Measurements from ENCODE around the gene IL1B. TPM values are rescaled to one million over a fixed set of nuclear protein-coding genes. Genes with fewer than 3 reads are reported as not detected.

The IL1B gene
- total and polyA plus RNA-seq, 2 experiments from 2014 or later: 0.86 to 2.2 TPM

DNA sequence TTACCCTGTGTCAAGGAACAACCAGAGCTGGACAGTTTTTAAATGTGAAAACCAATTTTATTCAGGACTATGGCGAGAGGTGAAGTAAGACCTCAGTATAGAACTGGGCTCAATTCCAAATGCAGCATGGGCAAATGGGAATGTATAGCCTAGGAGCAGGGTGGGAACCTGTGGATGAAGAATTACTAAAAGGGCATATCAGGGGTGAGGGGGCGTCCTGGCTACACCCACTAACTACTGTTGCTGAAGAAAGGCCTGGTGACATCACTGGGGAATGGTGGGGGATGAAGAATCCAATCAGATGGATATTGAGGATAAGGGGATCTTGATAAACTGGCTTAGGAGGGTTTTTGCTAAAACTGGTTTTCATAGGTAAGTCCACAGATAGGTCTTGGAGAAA, 47.1 kb upstream of the IL1B start:
- no peaks in the 10 kb centered on the region for H3K9me2 ChIP-seq (ENCODE audit: insufficient read depth)
- H3K4me3 ChIP-seq: no peak overlapping the region
- peaks cover 24% of the 10 kb centered on the region for H3F3A ChIP-seq (ENCODE audit: insufficient read depth)
- H3K4me1 ChIP-seq (ENCODE audit: insufficient read depth): peaks cover 35% of the 10 kb centered on the region
- no peaks in the 10 kb centered on the region for H3K9me3 ChIP-seq (ENCODE audit: low read depth)
- no peak overlapping the region for H3K9ac ChIP-seq
- H3K36me3 ChIP-seq (ENCODE audit: low read depth): no peaks in the 10 kb centered on the region
- no peak for TF ChIP-seq EZH2phosphoT487 (IDR thresholded peaks at IDR 0.05; ENCODE audit: insufficient read depth, low read depth)
- no peak for TF ChIP-seq EZH2 (IDR thresholded peaks at IDR 0.05; ENCODE audit: insufficient read depth, poor library complexity, severe bottlenecking)
- 58 to 60% methylated on average over 2 of the region's 2 CpGs for WGBS, 2 experiments (ENCODE audit: low coverage in 1 of 2, low lambda C conversion rate in 2 of 2, missing lambda C conversion rate in 2 of 2)
- no peaks in the 10 kb centered on the region for H4K20me1 ChIP-seq (ENCODE audit: insufficient read depth)
- no peaks in the 10 kb centered on the region for H3K27me3 ChIP-seq (replicated peaks; ENCODE audit: insufficient read depth)
- DNase-seq: no peak
- no peak overlapping the region for H2AFZ ChIP-seq
- no peaks in the 10 kb centered on the region for H3K79me2 ChIP-seq (ENCODE audit: insufficient read depth)
- in situ Hi-C loops (cut with MboI): no loop called here
- no peak overlapping the region for H3K27ac ChIP-seq
- no peak overlapping the region for H3K4me2 ChIP-seq (ENCODE audit: unreplicated experiment)

DNA sequence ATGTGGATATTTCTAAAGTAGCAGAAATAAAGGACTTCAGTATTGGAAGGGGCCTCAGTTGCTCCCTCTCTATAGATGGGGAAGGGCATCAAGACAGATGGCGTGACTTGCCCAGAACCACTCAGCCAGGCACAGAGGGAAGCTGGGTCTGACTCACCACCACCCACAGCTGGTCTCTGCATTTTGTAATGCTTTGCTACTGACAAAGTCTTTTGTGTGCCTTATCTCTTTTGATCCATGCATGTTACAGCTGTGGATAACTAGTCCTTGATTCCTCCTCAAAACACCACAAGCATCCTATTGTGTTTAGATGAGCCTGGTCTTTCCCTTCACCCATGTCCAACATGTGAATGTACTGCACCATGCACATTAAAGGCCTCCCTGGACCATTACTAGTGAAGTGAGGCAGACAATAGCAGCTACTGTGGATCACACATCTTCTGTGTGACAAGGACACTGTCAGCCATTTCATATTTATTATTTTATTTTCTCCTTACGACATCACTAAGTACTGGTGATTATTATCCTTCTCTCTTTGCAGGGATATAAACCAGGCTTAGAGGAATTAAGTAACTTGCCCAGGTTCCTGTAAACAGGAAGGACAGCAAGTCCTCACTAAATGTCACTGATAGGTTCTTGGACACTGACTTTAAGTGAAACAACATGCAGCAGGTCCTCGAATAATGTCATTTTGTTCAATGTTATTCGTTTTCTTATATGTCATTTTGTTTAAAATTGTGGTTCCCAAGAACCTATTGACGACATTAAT, 44.8 kb upstream of the IL1B start:
- Histone ChIP-seq H3K27ac (peak overlapping the region; percentile 60), H3F3A (ENCODE audit: insufficient read depth) (peaks cover 34% of the 10 kb centered on the region), H3K9me3 (ENCODE audit: low read depth) (no peaks in the 10 kb centered on the region), H3K4me3 (no peak overlapping the region), H3K27me3 (replicated peaks; ENCODE audit: insufficient read depth) (no peaks in the 10 kb centered on the region), H3K36me3 (ENCODE audit: low read depth) (no peaks in the 10 kb centered on the region), H3K79me2 (ENCODE audit: insufficient read depth) (no peaks in the 10 kb centered on the region), H2AFZ (peak overlapping the region; percentile 33; the same call in 1 of the 2 replicates), H3K4me2 (ENCODE audit: unreplicated experiment) (peak overlapping the region; percentile 46), H3K4me1 (ENCODE audit: insufficient read depth) (peaks cover 48% of the 10 kb centered on the region), H4K20me1 (ENCODE audit: insufficient read depth) (no peaks in the 10 kb centered on the region), H3K9me2 (ENCODE audit: insufficient read depth) (no peaks in the 10 kb centered on the region), H3K9ac (no peak overlapping the region)
- TF ChIP-seq EZH2phosphoT487 (IDR thresholded peaks at IDR 0.05; ENCODE audit: insufficient read depth, low read depth): no peak
- DNase-seq: peak; percentile 83
- in situ Hi-C loops (cut with MboI): no loop called here
- 65 to 73% methylated on average over 5 of the region's 5 CpGs for WGBS, 2 experiments (ENCODE audit: low coverage in 1 of 2, low lambda C conversion rate in 2 of 2, missing lambda C conversion rate in 2 of 2)

DNA sequence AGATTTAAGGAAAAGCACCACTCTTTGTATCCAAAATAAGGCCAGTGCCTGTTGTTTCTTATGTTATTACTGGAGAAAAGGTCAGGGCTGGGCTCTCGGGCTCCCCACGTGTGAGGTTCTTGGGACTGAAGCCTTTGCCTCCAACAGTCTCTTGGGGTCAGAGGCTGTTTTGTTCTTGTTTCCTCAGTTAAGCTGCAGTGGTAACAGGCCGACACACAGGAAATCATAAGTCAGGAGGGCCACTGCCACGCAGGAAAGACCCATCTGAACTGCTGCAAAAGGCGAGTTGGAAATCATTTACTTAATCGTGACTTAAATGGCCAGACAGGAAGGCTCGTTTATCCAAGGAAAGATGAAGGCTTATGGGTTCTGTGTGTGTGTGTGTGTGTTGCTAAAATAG, 44.1 kb upstream of the IL1B start:
- Histone ChIP-seq H3K27ac (peak overlapping the region; percentile 60), H3F3A (ENCODE audit: insufficient read depth) (peaks cover 34% of the 10 kb centered on the region), H3K4me1 (ENCODE audit: insufficient read depth) (peaks cover 48% of the 10 kb centered on the region), H3K4me3 (no peak overlapping the region), H3K9ac (no peak overlapping the region), H2AFZ (peak overlapping the region; percentile 33; the same call in 1 of the 2 replicates), H3K27me3 (replicated peaks; ENCODE audit: insufficient read depth) (no peaks in the 10 kb centered on the region), H3K9me2 (ENCODE audit: insufficient read depth) (no peaks in the 10 kb centered on the region), H3K36me3 (ENCODE audit: low read depth) (no peaks in the 10 kb centered on the region), H3K9me3 (ENCODE audit: low read depth) (no peaks in the 10 kb centered on the region), H3K4me2 (ENCODE audit: unreplicated experiment) (peak overlapping the region; percentile 23), H3K79me2 (ENCODE audit: insufficient read depth) (no peaks in the 10 kb centered on the region), H4K20me1 (ENCODE audit: insufficient read depth) (no peaks in the 10 kb centered on the region)
- in situ Hi-C loops (cut with MboI): no loop called here
- 69 to 70% methylated on average over 7 of the region's 7 CpGs for WGBS, 2 experiments (ENCODE audit: low coverage in 1 of 2, low lambda C conversion rate in 2 of 2, missing lambda C conversion rate in 2 of 2)
- no peak for TF ChIP-seq EZH2 (IDR thresholded peaks at IDR 0.05; ENCODE audit: insufficient read depth, poor library complexity, severe bottlenecking)
- TF ChIP-seq EZH2phosphoT487 (IDR thresholded peaks at IDR 0.05; ENCODE audit: insufficient read depth, low read depth): no peak
- DNase-seq: no peak

DNA sequence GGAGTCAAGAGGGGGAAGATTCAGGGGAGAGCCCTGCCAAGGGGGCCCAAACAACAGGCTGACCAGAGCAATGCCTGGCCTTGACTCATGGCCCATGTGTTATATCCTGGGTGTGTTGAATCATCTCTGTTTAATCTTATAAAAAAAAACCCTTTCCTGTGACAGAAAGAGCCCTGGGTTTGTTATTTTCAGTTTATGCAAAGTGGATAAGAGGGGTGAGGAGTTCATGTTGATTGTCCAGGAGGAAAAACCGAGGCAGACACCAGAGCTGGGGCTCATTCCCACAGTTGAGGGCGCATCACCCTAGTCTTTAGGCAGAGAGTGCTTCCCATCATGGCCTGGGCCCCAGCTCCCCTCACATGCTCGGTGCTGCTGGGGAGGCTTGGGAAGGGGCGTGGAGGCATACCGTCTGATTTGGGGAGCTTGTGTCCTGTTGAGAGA, 43.5 kb upstream of the IL1B start:
- Histone ChIP-seq H3K4me3 (no peak overlapping the region), H3K4me2 (ENCODE audit: unreplicated experiment) (peak overlapping the region; percentile 23), H3K36me3 (ENCODE audit: low read depth) (no peaks in the 10 kb centered on the region), H3F3A (ENCODE audit: insufficient read depth) (peaks cover 34% of the 10 kb centered on the region), H3K9me2 (ENCODE audit: insufficient read depth) (no peaks in the 10 kb centered on the region), H3K79me2 (ENCODE audit: insufficient read depth) (no peaks in the 10 kb centered on the region), H3K4me1 (ENCODE audit: insufficient read depth) (peaks cover 44% of the 10 kb centered on the region), H4K20me1 (ENCODE audit: insufficient read depth) (no peaks in the 10 kb centered on the region), H3K9ac (no peak overlapping the region), H3K27ac (peak overlapping the region; percentile 60), H3K27me3 (replicated peaks; ENCODE audit: insufficient read depth) (no peaks in the 10 kb centered on the region), H3K9me3 (ENCODE audit: low read depth) (no peaks in the 10 kb centered on the region), H2AFZ (no peak overlapping the region)
- in situ Hi-C loops (cut with MboI): no loop called here
- DNase-seq: peak; percentile 81
- 72 to 75% methylated on average over 5 of the region's 5 CpGs for WGBS, 2 experiments (ENCODE audit: low coverage in 1 of 2, low lambda C conversion rate in 2 of 2, missing lambda C conversion rate in 2 of 2)
- TF ChIP-seq EZH2phosphoT487 (IDR thresholded peaks at IDR 0.05; ENCODE audit: insufficient read depth, low read depth): no peak
- no peak for TF ChIP-seq EZH2 (IDR thresholded peaks at IDR 0.05; ENCODE audit: insufficient read depth, poor library complexity, severe bottlenecking)

Measured in GM23248 (cell line).